PC-9 (cell line): Measurements from ENCODE around the gene CHAC2. TPM values are rescaled to one million over a fixed set of nuclear protein-coding genes. Genes with fewer than 3 reads are reported as not detected.

Source experiments
- BruUV-seq: library from RNA; stranded (reverse); fragments of 400-500 nt; replicated peaks from 2 replicates; lab custom pipeline; 2021; lab: Mats Ljungman, UMichigan
- CTCF ChIA-PET: fragments of 300-600 bp; sonication (Branson Sonifier 250); formaldehyde crosslinking; loops from one replicate; lab custom pipeline; 2022; ENCODE audit warnings: antibody characterized with exemption; lab: Charles Lee
- POLR2A ChIA-PET: fragments of 300-600 bp; sonication (Branson Sonifier 250); formaldehyde crosslinking; loops from one replicate; lab custom pipeline; 2022; ENCODE audit warnings: antibody characterized with exemption; ENCODE audit not compliant: unreplicated experiment; lab: Charles Lee
- DNase-seq, 2 experiments: peaks; one replicate each; pipeline versions ENCODE4 v3.0.0 to v3.0.0-alpha.2; 2015 to 2022; ENCODE audit warnings: mixed read lengths in 1 of 2
- H2AFZ ChIP-seq: fragments of 200-600 bp; sonication (generic); 2 replicates; pipeline ENCODE4 v1.8.1; 2017; ENCODE audit warnings: antibody characterized with exemption
- H3F3A ChIP-seq: fragments of 200-600 bp; sonication (generic); 2 replicates; pipeline ENCODE4 v1.8.1; 2017; ENCODE audit warnings: antibody characterized with exemption, mild to moderate bottlenecking, low read depth; ENCODE audit not compliant: insufficient read depth
- H3K27ac ChIP-seq: fragments of 200-600 bp; sonication (generic); 2 replicates; pipeline ENCODE4 v1.6.1; 2016; ENCODE audit warnings: mixed run types
- H3K27me3 ChIP-seq: fragments of 200-600 bp; sonication (generic); 2 replicates; pipeline ENCODE4 v1.6.1; 2016; ENCODE audit warnings: low read depth, mixed run types; ENCODE audit not compliant: insufficient read depth
- H3K36me3 ChIP-seq: fragments of 200-600 bp; sonication (generic); 2 replicates; pipeline ENCODE4 v1.6.1; 2016; ENCODE audit warnings: low read depth, mixed run types
- H3K4me1 ChIP-seq: fragments of 200-600 bp; sonication (generic); replicated peaks from 2 replicates; pipeline ENCODE4 v1.6.1; 2016; ENCODE audit warnings: mixed run types; ENCODE audit not compliant: insufficient read depth
- H3K4me2 ChIP-seq: fragments of 200-600 bp; sonication (generic); 2 replicates; pipeline ENCODE4 v1.6.1; 2017; ENCODE audit warnings: mixed run types
- H3K4me3 ChIP-seq: fragments of 200-600 bp; sonication (generic); 2 replicates; pipeline ENCODE4 v1.6.1; 2016; ENCODE audit warnings: mixed run types
- H3K79me2 ChIP-seq: fragments of 200-600 bp; sonication (generic); 2 replicates; pipeline ENCODE4 v1.6.1; 2017; ENCODE audit warnings: low read depth, mixed run types
- H3K9me2 ChIP-seq: fragments of 200-600 bp; sonication (generic); 2 replicates; pipeline ENCODE4 v1.8.1; 2017; ENCODE audit warnings: mild to moderate bottlenecking; ENCODE audit not compliant: insufficient read depth
- H3K9me3 ChIP-seq: fragments of 200-600 bp; sonication (generic); 2 replicates; pipeline ENCODE4 v1.8.1; 2016; ENCODE audit warnings: low read depth; ENCODE audit not compliant: insufficient read depth
- H4K20me1 ChIP-seq: fragments of 200-600 bp; sonication (generic); 2 replicates; pipeline ENCODE4 v1.8.1; 2017; ENCODE audit not compliant: insufficient read depth
- EZH2 ChIP-seq: fragments of 200-600 bp; sonication (generic); IDR thresholded peaks from 2 replicates; pipeline ENCODE4 v1.8.0; 2017; ENCODE audit warnings: antibody characterized with exemption, low read depth
- intact Hi-C: fragments of 100-400 bp; cut with micrococcal nuclease; formaldehyde crosslinking; loops from one replicate; pipeline ENCODE4 v1.10.0; 2022; ENCODE audit not compliant: unreplicated experiment
- total RNA-seq: library from RNA; stranded (reverse); gene quantifications from 2 replicates; pipeline ENCODE4 v1.2.3, GENCODE V29; 2021
- TF ChIP-seq, protein P1 (sequence below): fragments of 200-600 bp; sonication (generic); conservative IDR thresholded peaks from 2 replicates; pipeline ENCODE4 v1.6.1; 2017; ENCODE audit warnings: mixed run types, antibody characterized with exemption, mild to moderate bottlenecking, moderate library complexity

The CHAC2 gene
- total RNA-seq, 1 experiment from 2014 or later: 5.0 TPM

DNA sequence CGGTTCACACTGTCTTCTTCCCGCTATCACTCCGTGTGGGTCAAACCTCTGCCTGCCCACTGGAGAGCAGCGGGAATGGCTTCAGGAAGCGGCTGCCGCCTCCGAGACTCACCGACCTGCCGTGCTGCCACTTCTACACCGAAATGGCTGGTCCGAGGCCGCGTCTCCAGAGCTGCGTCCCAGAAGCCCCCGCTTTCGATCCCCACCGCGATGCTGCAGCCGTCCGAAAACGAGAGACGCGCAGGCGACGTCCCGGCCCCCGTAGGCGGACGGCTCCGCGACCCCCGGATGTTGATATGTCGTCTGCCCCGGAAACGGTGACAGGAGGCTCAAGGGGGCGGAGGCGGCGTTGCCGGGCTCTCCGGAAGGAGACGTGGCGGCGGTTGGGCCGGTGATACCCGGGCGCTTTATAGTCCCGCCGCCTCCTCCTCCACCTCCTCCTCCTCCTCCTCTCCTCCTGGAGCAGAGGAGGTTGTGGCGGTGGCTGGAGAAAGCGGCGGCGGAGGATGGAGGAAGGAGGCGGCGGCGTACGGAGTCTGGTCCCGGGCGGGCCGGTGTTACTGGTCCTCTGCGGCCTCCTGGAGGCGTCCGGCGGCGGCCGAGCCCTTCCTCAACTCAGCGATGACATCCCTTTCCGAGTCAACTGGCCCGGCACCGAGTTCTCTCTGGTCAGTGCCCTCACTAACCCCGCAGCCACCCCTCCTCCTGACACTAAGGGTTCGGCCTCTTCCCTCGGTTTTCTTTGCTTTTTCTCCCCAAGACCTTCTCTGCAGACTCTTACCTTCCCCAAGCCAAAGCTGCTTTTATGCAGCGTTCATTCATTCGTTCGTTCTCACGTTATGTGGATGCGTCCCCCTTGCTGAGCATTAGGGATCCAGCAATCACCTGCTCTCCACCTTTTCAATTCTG, 19.4 kb downstream of the CHAC2 start, which contains the start of the genes ASB3 and ERLEC1:
ASB3 (minus strand) TSS at position 249 of the 909 bp plus-strand sequence. CDS start 21,381 bp downstream, outside the sequence.
ERLEC1 (plus strand) TSS at position 340 of the 909 bp plus-strand sequence; CDS start at position 507, 167 bp downstream.
- POLR2A ChIA-PET: no interaction called here
- TF ChIP-seq EZH2: no peak
- H3K9me3 ChIP-seq: no peaks in the 10 kb centered on the region

DNA sequence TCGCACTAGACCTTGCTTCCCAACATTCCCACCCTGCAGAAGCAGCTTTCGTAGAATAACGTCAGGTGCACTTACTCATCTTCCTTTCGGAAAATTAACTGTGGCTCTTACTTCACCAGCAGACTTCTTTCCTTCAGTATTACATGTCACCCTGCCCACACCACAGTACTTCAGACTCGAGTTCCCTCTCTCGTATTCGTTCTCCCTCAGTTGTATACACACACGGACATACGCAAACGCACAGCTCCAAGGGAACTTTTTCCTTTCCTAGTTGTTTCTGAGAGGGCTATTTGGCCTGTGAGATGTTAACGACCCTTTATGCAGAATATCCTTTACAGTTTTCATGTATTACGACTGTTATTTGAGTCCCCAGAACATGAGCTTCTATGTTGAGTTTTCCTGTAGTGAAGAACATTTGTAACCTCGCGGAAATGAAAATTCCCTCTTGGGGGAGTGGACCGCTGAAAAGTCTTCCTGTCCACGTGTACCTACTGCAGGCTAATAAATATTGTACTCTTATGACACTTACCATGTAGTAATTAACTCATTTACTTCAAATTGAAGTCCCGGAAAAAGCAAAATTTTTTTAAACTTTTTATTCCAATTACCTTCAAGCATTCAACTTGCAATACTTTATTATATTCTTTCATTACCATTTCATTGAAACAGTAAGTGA, 20.1 kb downstream of the CHAC2 start:
- peak overlapping the region; percentile 88 for H3K4me3 ChIP-seq
- H3K4me1 ChIP-seq: peaks cover 26% of the 10 kb centered on the region
- H3F3A ChIP-seq: peaks cover 18% of the 10 kb centered on the region; the same call in 1 of the 2 replicates
- no peak for DNase-seq
- peak overlapping the region; percentile 95 for H3K4me2 ChIP-seq
- BruUV-seq: no TSS peak
- H3K9me2 ChIP-seq: no peaks in the 10 kb centered on the region
- ChIA-PET POLR2A (no interaction called here), CTCF (no interaction called here)
- no peaks in the 10 kb centered on the region for H3K27me3 ChIP-seq
- H4K20me1 ChIP-seq: peaks cover 17% of the 10 kb centered on the region
- H2AFZ ChIP-seq: peak overlapping the region; percentile 93
- no peaks in the 10 kb centered on the region for H3K9me3 ChIP-seq
- no peaks in the 10 kb centered on the region for H3K36me3 ChIP-seq
- intact Hi-C loops: loop anchor here (10.0 kb wide), 1 partner anchor 917 kb away; no protein-coding TSS in a partner anchor
- peak overlapping the region; percentile 51 for H3K27ac ChIP-seq
- TF ChIP-seq, protein P1, sequence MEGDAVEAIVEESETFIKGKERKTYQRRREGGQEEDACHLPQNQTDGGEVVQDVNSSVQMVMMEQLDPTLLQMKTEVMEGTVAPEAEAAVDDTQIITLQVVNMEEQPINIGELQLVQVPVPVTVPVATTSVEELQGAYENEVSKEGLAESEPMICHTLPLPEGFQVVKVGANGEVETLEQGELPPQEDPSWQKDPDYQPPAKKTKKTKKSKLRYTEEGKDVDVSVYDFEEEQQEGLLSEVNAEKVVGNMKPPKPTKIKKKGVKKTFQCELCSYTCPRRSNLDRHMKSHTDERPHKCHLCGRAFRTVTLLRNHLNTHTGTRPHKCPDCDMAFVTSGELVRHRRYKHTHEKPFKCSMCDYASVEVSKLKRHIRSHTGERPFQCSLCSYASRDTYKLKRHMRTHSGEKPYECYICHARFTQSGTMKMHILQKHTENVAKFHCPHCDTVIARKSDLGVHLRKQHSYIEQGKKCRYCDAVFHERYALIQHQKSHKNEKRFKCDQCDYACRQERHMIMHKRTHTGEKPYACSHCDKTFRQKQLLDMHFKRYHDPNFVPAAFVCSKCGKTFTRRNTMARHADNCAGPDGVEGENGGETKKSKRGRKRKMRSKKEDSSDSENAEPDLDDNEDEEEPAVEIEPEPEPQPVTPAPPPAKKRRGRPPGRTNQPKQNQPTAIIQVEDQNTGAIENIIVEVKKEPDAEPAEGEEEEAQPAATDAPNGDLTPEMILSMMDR: no peak
- no peak for TF ChIP-seq EZH2
- peaks cover 96% of the 10 kb centered on the region for H3K79me2 ChIP-seq

More for the DNA sequence above, 19.4 kb downstream of the CHAC2 start, which contains the start of the genes ASB3 and ERLEC1:
- Histone ChIP-seq H3K4me1 (peaks cover 26% of the 10 kb centered on the region), H3K27me3 (no peaks in the 10 kb centered on the region), H3K4me3 (peak within 1 kb of the TSS; percentile 88), H2AFZ (peak within 1 kb of the TSS; percentile 93), H3K9me2 (no peaks in the 10 kb centered on the region), H3K79me2 (peaks cover 95% of the 10 kb centered on the region), H3K36me3 (0 out of 2 replicates have a peak, but pooled peaks cover 2% of the 10 kb centered on the region), H3F3A (peaks cover 18% of the 10 kb centered on the region; the same call in 1 of the 2 replicates), H4K20me1 (peaks cover 14% of the 10 kb centered on the region), H3K4me2 (peak within 1 kb of the TSS; percentile 95), H3K27ac (peak within 1 kb of the TSS; percentile 51)
- intact Hi-C loops: loop anchor here (10.0 kb wide), 1 partner anchor 918 kb away; no protein-coding TSS in a partner anchor
- no TSS peak for BruUV-seq
- DNase-seq: peak; percentile 73 to 85
- CTCF ChIA-PET: no interaction called here

DNA sequence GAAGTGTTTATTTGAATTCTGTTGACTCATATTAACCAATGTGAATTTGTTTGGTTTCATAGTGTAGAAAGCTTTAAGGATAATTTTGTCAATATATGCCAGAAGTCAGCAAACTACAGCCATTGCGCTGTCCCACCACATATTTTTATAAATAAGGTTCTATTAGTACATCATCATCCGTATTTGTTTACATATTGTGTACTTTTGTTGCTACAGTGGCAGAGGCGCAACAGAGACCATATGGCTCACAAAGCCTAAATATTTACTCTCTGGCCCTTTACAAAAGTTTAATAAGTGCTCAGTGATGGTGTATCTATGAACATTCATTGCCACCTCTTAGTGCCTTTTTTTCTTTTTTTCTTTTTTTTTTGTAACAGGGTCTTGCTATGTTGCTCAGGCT, 25.7 kb downstream of the CHAC2 start:
- intact Hi-C loops: no loop called here
- peaks cover 13% of the 10 kb centered on the region for H4K20me1 ChIP-seq
- POLR2A ChIA-PET: no interaction called here

More for the DNA sequence above, 25.7 kb downstream of the CHAC2 start:
- CTCF ChIA-PET: no interaction called here
- H3K4me2 ChIP-seq: no peak overlapping the region
- peaks cover 54% of the 10 kb centered on the region for H3K79me2 ChIP-seq
- peaks cover 11% of the 10 kb centered on the region; the same call in 1 of the 2 replicates for H3F3A ChIP-seq
- no TSS peak for BruUV-seq
- no peaks in the 10 kb centered on the region for H3K9me2 ChIP-seq
- H3K36me3 ChIP-seq: peaks cover 26% of the 10 kb centered on the region
- TF ChIP-seq EZH2: no peak
- TF ChIP-seq, protein P1: no peak
- peaks cover 7% of the 10 kb centered on the region for H3K4me1 ChIP-seq
- DNase-seq: no peak
- H3K9me3 ChIP-seq: no peaks in the 10 kb centered on the region
- no peak overlapping the region for H3K27ac ChIP-seq
- no peak overlapping the region for H3K4me3 ChIP-seq
- no peaks in the 10 kb centered on the region for H3K27me3 ChIP-seq
- H2AFZ ChIP-seq: no peak overlapping the region
